ENCODE results near the gene PCDH9.

The PCDH9 gene

GRCh38 chr13:67015976-67016600 lies 214.0 kb downstream of the PCDH9 start:
- DNase-seq = no peak

DNA sequence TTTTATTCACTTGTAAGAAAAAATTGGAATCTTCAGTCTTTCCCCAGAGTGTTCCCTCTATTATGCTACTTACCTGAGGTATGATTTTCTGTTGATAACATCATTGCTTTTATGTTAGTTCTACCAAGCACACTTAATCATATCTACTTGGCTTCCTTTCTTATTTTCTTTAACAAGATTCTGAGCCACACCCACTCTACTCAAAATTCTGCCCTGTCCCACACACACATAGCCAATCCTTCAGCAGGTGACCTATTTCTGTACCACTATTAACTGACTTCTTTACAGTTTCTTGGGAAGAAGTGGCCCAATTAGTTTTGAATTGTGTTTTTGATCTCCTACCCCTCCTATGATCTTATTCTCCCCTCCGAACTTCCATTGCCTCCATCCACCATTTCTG lies 215.7 kb downstream of the PCDH9 start:
- no peak for DNase-seq

GRCh38 chr13:67013709-67014108 lies 216.4 kb downstream of the PCDH9 start:
- DNase-seq = no peak

DNA sequence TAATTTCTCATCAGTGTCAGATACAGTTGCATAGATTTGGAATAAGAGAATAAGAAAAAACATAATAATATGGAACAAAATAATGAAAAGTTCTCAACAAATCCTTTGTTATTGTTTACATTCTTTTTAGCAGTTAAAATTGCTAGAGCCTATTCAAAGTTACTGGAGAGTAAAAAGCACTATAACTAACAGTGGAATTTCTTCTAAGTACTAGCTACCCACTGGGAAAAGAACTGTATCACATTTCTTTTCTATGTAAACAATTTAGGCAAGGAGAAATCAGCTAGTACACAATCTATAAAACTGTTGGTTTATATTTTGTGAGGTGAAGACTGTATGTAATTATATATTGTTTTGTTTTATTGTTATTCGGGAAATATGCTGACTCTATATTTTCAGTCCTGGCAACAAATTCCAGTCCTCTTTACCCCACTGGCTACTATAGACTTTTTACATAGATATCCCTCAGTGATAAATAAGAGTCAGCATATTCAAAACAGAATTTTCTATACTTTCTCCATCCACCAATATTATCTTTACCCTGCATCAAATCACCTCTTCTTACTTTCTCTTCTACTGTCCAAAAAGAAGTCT lies 222.0 kb downstream of the PCDH9 start:
- DNase-seq = no peak

- DNase-seq = no peak
Observed at GRCh38 chr13:67004511-67004910, 225.6 kb downstream of the PCDH9 start.

GRCh38 chr13:67003743-67004142 lies 226.4 kb downstream of the PCDH9 start:
- no peak for DNase-seq

GRCh38 chr13:67001363-67001762 lies 228.8 kb downstream of the PCDH9 start:
- no peak for DNase-seq

- DNase-seq = no peak
Observed at GRCh38 chr13:66996503-66996902, 233.6 kb downstream of the PCDH9 start.

DNA sequence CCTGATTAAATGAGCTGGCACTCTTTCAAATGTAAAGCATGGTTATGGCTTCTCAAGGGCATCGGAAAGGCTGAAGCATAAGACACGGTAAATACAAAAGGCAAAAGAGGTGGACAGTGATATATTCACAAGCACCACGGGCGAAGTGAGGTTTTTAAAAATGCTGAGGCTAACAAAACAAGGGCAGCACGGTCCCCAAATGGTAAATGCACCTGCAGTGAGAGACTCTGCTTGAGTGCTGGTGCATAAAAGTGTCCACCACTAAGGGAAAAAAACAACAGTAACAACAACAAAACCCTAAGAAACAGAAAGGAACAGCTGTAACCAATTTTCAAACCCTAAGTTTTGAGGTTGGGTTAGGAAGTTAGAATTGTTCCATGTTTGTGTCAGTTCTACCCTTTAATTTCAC lies 234.9 kb downstream of the PCDH9 start:
- DNase-seq = no peak

DNA sequence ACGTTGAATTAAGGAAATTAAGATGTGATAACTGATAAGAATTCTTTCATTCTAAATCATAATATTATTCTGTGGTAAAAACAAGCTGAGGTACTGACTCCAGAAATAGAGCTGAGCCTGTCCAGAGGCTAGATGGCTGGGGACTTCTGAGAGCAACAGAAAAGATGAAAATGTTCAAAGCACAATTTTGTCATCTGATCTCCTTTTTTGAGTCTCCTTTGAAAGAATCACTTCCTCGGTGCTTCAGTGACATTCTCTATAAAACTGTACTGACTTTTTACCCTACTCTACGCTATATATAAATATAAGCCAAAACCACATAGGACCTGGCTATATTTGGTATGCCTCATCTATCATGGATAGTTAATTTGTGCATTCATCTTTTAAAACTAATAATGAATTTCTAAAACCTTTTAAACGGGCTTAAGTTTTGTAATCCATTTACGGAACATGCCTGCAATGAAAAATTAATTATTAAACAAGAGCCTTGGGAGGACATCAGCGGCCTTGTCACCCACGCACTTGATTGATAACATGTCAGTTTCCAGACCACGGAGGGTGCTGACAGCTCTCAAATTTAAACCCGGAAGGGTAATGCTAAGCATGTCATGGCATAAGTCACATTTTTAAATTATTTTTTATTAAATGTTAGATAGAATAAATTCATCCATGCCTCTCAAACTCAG lies 235.5 kb downstream of the PCDH9 start:
- DNase-seq = no peak

- peak; percentile 11 for DNase-seq
Observed at GRCh38 chr13:66994097-66994496, 236.0 kb downstream of the PCDH9 start.

DNA sequence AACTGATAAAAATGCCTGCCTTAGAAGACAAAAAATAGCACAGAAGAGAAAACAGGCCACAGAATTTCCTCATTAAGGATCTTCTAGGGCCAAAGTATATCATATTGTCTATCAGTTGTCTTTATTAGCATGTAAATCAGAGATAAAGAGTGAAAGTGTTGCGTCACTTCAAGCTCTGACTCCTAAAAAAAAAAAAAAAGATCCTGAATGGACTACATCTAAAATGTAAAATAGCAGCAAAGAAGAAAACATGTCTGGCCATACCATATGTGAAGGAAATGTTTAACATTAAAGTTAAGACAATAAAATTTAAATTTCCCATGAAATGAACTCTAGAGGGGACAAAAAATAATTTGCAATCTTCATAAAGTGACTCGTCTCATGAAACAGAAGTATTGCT lies 237.4 kb downstream of the PCDH9 start:
- no peak for DNase-seq

- no peak for DNase-seq
Observed at GRCh38 chr13:66992183-66992582, 238.0 kb downstream of the PCDH9 start.

GRCh38 chr13:66984241-66984640 lies 245.9 kb downstream of the PCDH9 start:
- no peak for DNase-seq

DNA sequence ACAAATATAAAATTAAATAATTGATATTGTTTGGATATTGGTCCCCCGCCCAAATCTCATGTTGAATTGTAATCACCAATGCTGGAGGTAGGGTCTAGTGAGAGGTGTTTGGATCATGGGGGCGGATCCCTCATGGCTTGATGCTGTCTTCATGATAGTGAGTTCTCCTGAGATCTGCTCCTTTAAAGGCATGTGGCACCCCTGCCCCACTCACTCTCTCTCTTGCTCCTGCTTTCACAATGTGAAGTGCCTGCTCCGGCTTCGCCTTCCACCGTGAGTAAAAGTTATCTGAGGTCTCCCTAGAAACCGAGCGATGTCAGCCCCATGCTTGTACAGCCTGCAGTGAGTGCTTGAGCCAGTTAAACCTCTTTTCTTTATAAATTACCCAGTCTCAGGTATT lies 248.2 kb downstream of the PCDH9 start:
- DNase-seq = no peak

DNA sequence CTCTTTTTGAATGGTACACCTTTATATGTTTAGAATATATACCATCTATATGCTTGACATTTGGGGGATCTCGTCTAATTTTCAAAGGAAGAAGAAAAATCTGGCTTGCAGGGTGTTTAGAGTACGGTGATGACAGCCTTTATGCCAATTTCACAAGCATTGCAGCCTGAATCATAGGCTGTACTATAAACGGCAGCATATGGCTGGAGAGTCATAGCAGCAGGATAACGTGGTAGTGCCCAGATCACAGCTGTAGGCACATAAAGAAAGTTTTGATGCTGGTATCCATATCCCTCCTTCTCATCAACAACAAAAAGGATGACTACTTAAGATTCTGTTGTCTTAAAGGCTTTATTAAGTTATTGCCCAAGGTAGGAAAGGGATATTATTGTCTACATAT lies 253.0 kb downstream of the PCDH9 start:
- DNase-seq = no peak

DNA sequence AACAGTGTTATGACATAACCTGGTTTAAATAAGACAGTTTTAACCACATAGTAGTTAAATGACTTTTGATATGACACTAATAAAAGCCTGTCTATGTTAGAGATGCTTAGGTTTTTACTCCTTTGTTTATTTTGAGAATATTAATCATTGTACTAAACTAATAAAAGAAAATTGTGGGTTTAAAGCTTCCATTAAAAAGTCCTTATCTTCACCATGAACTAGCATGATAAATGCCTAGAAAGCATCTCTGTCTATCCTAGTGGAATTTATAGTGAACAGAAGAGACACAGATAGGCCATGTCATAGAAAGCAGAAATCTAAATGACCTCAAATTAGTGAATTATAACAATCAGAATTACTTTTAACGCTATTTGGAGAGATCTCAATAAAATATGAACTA lies 255.2 kb downstream of the PCDH9 start:
- no peak for DNase-seq

GRCh38 chr13:66974174-66974573 lies 256.0 kb downstream of the PCDH9 start:
- DNase-seq = no peak

DNA sequence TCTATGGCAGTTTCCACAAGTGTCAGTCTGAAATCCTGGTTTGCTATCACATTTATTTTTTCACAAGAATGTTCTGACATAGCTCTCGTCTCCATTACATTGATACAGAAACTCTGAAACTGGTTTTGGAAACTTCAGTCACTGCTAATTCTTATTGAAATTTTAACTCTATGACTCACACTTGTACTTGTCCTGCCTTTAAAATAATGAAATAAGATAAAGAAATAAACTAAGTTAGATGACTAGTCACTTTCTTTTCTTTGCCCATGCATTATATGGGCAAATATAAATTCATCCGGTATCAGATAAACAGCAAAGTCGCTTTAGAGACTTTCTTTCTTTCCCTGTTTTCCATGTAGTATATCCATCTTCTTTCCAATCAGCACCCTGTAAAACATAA lies 257.5 kb downstream of the PCDH9 start:
- no peak for DNase-seq

GRCh38 chr13:66971004-66971403 lies 259.1 kb downstream of the PCDH9 start:
- DNase-seq = no peak

DNA sequence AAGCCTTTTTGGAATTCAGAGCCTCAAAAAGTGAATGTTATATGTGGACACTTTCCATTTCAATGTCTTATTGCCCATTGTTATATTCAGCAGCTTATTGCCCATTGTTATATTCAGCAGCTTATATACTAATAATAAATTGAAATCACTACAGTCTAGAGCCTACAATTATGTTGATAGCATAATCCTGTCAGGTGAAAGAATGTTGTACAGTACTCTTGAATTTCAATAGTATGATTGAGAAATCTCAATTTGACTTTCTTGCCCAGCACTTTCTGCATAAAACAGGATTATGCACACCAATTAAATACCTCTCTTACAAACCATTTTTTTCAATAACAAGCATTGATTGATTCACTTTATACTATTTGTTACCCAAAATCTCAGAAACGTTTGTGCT lies 260.8 kb downstream of the PCDH9 start:
- DNase-seq = no peak

- no peak for DNase-seq
Observed at GRCh38 chr13:66967811-66968597, 262.1 kb downstream of the PCDH9 start.

DNA sequence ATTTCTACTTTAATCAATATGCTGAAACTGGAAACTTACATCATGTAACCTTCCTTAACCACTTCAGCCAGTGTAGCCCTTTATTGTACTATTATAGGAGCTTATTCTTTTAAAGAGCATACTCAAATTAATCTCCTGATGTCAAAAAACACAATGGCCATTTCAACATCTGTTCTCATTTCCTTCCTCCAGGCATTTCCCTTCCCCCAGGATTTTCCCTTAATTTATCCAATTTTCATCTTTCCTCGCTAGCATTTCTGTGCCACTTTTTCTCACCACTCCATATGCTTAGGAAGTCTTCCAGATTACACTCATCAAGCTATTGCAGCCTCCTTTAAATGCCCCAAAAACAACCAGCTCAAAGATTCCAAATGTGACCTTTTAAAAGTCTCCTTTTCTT lies 265.0 kb downstream of the PCDH9 start:
- DNase-seq = no peak

GRCh38 chr13:66962953-66963352 lies 267.2 kb downstream of the PCDH9 start:
- no peak for DNase-seq
